Right ventricle myocardium inferior (tissue), 1 donor: ENCODE data around the gene SLITRK3. TPM values are rescaled to one million over a fixed set of nuclear protein-coding genes. Genes with fewer than 3 reads are reported as not detected.
"Not testable (repeated sequence)": the region's sequence is repeated elsewhere in the genome, so short reads cannot be mapped to it uniquely, and the experiment has no call there.

Experiments used
- ATAC-seq: fragments of 200-7000 bp; cut with Tn5 transposase; one replicate; pipeline ENCODE4 v1.9.1; 2020; ENCODE audit warnings: mild to moderate bottlenecking, moderate library complexity
- DNase-seq: peaks from one replicate; pipeline ENCODE4 v3.0.0; 2021; ENCODE audit errors: missing footprints
- intact Hi-C: fragments of 100-400 bp; cut with DNase I; formaldehyde crosslinking; loops from one replicate; pipeline ENCODE4 v1.11.0; 2022
- total RNA-seq: library from RNA; stranded (reverse); fragmentation: NEBNext Ultra II Directional; extraction: Animal tissue kit (Norgen Biotek cat#: 25700); gene quantifications from one replicate; pipeline ENCODE4 v1.2.1, GENCODE V29; 2021
- donor health status: DM: no; HTN: yes; CAD: no; lungs with severe emphysema.

SLITRK3 gene
- total RNA-seq, 1 donor from 2014 or later, result not detected

DNA sequence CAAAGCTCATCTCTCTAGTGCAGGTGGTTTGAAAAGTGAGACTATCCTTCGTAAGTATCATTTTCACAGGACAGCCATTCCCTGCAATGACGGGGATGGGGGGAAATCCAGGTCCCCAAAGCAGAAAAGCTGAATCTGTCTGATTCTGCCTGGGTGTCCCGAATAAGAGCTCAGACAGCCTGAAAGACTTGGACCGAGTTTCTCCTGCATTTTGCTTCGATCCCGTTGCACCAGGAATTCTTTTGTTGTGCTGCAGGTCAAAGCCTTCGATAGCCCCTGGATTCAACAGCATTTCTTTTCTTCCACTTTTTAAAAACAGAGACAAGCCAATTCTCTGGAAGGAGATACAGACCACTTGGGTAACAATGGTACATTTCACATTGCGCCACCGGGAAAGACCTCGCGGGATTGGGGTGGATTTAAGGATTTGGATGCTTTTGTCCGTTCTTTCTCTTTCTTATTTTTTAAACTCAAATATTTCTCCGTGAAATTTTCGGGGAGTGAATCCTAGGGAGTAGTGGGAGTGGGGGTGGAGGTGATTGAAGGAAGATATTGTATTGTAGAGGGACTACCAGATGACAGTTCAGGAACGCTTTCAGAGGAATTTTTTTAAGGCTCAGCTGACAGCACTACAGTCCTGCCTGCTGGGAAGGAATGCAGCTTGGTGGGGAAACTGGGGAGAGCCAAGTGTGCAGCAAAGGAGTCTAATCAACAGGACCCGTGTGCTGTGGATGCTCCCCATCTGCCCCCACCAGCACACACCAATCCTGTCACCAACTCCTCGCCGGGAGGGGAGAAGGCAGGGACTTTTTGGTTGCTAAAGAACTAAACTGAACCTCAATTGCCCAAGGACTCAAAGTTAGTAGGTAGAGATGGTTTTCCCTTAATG is 2.6 kb downstream of the SLITRK3 start:
- intact Hi-C loops, result no loop called here
- ATAC-seq (no peak), DNase-seq (no peak)

DNA sequence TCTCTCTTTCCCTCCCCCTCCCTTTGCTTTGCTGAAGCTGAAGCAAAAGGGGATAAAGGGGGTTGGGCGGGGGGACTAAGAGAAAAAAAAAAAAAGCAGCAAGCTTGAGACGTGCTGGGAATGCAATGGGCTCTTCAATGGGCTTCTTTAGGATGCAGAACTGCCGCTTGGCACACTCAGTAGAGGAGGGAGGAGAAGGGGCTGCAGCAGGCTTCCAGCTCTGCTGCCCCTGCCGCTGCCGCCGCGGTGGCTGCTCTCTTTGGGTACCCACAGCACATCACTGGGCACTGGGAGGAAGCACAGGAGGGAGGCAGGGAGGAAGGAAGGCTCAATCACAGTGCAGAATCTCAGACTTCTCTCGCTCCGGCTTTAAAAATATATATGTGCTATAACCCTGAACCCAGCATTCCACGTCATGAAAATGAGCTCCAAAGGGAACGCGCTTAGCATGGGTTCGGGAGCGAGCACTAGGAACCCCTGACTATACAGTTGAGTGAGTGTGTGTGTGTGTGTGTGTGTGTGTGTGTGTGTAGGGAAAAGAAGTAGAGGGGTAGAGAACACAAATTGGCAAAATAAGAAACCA is 3.5 kb downstream of the SLITRK3 start:
- DNase-seq (no peak), ATAC-seq (peak; percentile 26)
- intact Hi-C loops, result no loop called here

DNA sequence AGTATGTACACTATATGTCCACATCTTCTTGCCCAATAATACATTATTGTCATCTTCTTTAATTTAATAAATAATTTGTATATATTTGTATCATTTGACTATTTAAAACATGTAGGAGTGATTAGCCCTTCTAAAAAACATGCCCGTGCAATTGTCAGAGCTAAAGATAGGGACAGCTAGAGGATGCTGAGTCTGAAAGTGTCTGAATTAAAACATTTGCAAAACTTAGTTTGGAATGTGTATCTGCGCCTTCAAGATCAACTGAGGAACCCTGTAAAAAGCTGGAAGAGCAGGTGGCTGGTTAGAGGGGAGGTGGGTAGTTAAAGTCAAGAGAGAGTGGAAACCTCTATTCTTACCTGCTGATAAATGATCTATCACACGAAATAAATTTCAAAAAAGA is 4.7 kb downstream of the SLITRK3 start:
- ATAC-seq (no peak), DNase-seq (no peak)
- intact Hi-C loops, result no loop called here

DNA sequence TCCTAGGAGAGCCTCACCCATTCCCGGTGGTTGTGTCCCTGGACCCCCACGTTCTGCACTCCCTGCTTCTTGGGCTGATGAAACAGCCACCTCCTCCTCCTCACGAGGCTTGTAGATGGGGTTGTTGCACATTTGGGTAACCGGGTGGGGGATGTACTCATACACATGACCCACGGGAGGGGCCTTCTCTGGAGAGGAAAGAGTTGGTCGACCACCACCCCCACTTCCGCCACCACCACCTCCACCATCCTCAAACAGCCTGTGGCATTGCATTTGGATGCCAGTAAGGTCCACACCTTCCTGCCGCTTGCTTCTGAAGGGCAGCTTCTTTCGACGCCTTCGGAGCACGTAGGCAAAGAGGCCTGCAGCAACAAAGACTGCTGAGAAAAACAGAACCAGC is 7.7 kb downstream of the SLITRK3 start:
- intact Hi-C loops, result no loop called here

DNA sequence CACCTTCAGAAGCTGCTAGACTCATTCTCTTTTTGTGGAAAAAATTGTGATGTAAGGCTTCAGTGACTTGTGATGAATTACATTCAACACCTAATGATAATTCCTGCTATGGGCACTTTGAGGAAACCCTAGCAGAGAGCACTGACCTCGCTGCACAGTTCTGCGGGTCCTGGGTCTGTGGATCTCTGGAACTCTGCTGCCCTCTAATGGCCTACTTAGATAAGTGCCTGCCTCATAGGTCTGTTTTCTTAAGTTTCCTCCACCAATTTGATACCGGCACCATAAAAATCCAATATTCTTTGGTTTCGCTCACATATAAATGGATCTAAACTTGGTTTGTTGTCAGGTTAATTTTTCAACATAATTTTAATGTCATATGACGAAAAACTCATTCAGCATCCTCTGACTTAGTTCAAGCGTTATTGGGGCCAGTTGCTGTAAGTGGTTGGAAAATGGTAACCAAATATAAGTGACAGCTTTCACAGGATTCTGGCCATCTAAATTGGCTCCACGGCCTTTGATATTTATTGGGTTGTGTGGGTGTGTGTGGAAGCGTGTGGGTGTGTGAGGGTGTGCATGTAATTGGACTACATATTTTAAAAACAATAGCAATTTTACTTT is 10.4 kb downstream of the SLITRK3 start:
- ATAC-seq (no peak), DNase-seq (no peak)
- intact Hi-C loops, result no loop called here

More for the DNA sequence above, 7.7 kb downstream of the SLITRK3 start:
- ATAC-seq, result no peak
- no peak for DNase-seq

DNA sequence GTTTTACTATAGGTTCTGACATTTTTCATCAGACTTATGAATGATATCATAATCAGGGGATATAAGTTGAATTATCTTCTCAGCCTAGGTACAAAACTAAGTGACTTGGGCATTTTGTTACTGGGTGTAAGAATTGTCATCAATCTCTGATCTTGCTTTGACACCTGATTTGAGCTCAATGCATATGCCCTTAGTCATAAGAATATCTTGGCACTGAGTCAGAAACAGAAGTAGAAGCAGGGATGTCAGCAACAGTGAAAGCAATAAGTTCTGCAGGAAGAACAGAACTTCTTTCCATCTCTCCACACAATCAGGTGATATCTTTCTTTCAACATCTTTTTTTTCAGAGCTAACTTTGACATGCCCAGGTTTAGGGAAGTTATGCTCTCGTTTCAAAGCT is 14.6 kb downstream of the SLITRK3 start:
- DNase-seq (no peak), ATAC-seq (no peak)
- intact Hi-C loops, result no loop called here

DNA sequence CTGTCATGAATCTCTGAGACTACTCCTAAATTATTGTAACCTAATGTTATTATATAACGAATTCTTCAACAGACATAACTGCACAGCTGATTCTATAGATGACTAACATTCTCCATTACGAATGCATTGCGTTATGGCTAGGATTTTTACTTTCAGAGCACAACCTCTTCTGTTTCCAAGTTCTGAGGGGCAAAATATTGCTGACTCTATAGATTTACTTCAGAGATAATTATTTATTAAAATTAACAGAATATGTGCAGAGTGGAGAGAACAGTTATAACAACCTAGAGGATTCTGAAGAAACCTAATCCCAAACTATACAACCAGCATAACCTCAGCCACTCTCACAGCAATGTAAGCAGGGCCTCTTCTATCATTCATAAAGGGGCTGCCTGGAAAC is 25.9 kb downstream of the SLITRK3 start:
- intact Hi-C loops, result no loop called here
- DNase-seq (no peak), ATAC-seq (no peak)

DNA sequence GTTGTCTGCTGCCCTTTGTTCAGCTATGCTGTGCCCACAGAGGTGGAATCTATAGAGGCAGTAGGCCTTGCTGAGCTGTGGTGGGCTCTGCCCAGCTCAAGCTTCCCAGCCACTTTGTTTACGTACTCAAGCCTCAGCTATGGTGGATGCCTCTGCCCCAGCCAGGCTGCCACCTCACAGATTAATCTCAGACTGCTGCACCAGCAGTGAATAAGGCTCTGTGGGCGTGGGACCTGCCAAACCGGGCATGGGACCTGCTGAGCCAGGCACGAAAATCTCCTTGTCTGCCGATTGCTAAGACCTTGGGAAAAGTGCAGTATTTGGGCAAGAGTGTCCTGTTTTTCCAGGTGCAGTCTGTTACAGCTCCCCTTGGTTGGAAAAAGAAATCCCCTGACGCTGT is 26.8 kb downstream of the SLITRK3 start:
- no peak for DNase-seq
- no peak for ATAC-seq
- intact Hi-C loops, result no loop called here

DNA sequence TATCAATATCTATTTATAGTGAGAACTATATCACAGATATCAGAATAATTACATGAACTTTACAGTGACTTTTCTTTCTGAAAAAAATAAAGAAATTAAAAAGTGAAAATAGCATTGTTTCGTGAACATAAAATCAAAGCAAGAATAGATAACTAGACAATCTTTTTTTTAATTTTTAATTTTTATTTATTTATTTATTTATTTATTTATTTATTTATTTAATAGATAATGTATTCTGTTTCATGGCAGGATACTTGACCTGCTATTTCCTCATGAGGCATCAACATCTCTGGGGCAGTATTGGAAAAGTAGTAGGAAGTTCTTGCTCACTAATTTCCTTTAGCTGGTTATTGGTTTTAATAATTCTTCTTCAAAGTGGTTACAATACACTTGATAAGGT is 33.3 kb downstream of the SLITRK3 start:
- intact Hi-C loops, result no loop called here
- ATAC-seq, result no peak
- no peak for DNase-seq

DNA sequence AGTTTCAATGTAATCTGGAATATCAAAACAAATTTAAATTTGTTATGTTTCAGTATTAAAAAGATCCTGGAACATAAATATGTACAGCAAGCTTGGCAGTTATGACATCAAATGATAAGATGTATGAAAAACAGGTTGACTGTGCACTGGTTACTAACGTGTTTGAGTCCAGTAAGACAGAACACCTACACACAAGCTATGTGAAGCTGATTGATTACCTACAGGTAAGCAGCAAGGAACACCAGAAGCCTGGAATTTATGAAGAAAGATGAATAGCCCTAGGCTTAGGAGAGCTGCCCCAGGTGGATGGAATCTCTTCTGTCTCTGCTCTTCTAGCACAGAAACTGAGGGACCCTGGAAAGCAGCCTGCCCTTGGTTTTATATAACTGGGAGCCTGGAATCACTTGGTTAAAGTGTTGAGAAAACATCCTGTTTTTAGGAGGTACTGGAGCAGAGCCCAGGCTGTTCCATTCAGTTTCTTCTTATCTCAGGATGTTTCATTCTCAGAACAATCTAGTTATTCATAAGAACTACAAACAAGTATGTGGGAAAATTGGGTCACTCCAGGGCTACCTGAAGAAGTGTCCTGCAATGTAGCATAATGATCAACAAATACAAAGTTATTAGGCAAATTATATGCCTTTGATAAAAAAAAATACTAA is 36.3 kb downstream of the SLITRK3 start:
- intact Hi-C loops, result no loop called here
- ATAC-seq (peak; percentile 44), DNase-seq (no peak)

DNA sequence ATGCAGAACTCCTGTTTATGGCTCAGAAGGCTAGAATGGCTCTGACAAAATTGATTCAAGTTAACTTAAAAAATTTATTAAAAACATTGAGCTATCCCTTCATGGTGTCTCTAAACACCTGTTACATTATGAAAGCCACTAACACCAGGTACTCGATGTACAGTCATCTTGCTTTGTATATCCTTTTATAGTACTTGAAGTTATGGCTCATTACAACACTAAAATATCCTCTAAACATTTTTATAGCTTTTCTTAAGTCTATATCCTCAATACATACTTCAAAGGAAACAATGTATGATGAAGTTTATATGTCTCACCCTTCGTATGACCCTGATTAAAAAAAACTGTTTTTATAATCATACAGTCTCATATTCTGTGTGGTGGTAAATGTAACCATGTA is 38.2 kb downstream of the SLITRK3 start:
- DNase-seq (no peak), ATAC-seq (no peak)
- intact Hi-C loops, result no loop called here

DNA sequence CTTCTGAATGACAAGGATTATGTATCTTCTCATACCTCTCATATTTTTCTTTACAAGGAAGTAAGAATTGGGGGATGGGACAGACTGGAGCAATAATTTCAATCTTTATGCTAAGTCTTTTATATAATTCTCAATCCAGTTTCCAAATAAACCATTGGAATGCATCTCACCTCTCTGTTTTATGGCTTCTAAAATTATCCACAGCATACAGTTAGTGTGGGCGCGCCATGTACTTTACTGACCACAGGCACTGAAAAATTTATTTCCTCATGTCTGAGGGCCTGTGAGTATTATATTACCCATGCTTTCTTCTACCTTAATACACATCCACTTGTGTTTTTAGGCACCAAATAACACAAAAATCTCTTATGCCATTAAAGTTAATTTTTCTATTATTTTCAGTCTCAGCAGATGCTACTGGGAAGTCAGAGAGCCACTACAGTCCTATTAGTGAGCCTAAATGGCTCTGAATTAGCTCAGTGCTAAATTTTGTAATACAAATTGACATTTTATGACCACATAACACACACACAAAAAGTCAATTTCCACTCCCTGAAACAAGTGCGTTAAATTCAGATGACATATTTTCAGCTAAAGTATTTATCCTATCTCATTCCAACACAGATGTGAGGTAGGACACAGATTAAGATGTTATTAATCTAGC is 39.3 kb downstream of the SLITRK3 start:
- ATAC-seq, result no peak
- intact Hi-C loops, result no loop called here
- no peak for DNase-seq

DNA sequence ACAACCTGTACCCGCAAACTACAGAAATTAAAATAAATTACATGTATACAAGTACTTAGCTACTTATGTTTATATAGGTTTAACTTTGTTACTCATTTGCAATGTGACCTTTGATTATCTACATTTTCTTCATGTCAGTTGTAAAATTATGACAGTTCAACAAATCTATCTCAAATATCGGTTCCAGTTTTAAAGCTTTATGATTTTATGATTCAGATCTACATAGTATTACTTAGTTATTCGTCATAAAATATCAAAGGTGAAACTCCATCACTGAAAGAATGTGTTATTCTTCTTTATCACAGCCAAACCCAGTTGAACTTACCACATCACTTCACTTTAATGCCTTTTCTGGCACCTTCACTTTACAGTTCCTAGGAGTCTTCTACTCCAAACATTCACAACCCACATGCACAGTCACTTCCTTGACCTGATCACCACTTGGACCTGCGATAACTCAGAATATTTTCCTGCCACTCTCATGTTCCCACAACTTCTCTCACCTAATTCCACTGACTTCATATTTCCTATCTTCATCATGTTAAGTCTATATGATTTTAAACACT is 47.2 kb downstream of the SLITRK3 start:
- ATAC-seq (no peak), DNase-seq (no peak)
- intact Hi-C loops, result no loop called here

DNA sequence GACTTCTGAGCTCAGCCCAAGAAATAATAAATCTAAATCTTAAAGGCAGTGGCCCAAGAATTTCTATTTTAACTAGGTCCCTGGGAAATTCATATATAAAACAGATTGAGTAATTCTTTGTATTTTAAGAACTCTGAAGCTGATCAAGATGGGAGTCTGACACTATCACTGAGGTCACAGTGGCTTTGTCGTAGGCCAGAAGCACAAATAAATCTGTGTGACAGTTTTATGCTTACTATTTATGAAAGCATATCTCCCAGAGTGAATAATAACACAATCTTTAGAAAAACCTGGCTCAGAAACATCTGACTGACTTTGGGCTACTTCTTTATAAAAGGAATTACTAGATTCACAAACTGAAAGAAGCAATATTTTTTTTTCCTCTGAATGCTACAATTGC is 51.9 kb downstream of the SLITRK3 start:
- ATAC-seq, result no peak
- no peak for DNase-seq
- intact Hi-C loops, result no loop called here

DNA sequence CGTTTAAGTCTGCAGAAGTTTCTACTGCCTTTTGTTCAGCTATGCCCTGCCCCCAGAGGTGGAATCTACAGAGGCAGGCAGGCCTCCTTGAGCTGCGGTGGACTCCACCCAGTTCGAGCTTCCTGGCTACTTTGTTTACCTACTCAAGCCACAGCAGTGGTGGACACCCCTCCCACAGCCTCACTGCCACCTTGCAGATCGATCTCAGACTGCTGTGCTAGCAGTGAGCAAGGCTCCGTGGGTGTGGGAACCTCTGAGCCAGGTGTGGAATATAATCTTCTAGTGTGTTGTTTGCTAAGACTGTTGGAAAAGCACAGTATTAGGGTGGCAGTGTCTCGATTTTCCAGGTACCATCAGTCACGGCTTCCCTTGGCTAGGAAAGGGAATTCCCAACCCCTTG is 56.3 kb downstream of the SLITRK3 start:
- intact Hi-C loops, DNase-seq, ATAC-seq: not testable (repeated sequence)
